Measurements from ENCODE around the gene TLR9.
"Not testable (repeated sequence)": the region's sequence is repeated elsewhere in the genome, so short reads cannot be mapped to it uniquely, and the experiment has no call there.

Gene TLR9

GRCh38 chr3:52225452-52226228, at the start of gene TLR9:
Gene TLR9 (minus strand): TSS chr3:52225645. CDS start chr3:52225529, 116 bp downstream.
- peak; percentile 75 to 92 for DNase-seq

- not testable (repeated sequence) for DNase-seq
Observed at GRCh38 chr3:52274781-52275180, 49.3 kb upstream of the TLR9 start.

GRCh38 chr3:52272831-52273230, 47.4 kb upstream of the TLR9 start:
- DNase-seq, result no peak

- not testable (repeated sequence) for DNase-seq
Observed at GRCh38 chr3:52272172-52272571, 46.7 kb upstream of the TLR9 start.

- no peak for DNase-seq
Observed at GRCh38 chr3:52270252-52270754, 44.9 kb upstream of the TLR9 start.

GRCh38 chr3:52269776-52270175, 44.3 kb upstream of the TLR9 start:
- DNase-seq, result no peak

- no peak for DNase-seq
Observed at GRCh38 chr3:52268036-52268435, 42.6 kb upstream of the TLR9 start.

- no peak for DNase-seq
Observed at GRCh38 chr3:52265387-52265786, 39.9 kb upstream of the TLR9 start.

- no peak for DNase-seq
Observed at GRCh38 chr3:52262447-52262846, 37.0 kb upstream of the TLR9 start.

GRCh38 chr3:52259448-52259847, 34.0 kb upstream of the TLR9 start:
- DNase-seq, result no peak

GRCh38 chr3:52259035-52259434, 33.6 kb upstream of the TLR9 start:
- DNase-seq, result no peak

GRCh38 chr3:52257911-52258310, 32.5 kb upstream of the TLR9 start:
- no peak for DNase-seq

GRCh38 chr3:52256622-52257021, 31.2 kb upstream of the TLR9 start:
- no peak for DNase-seq

- DNase-seq, result no peak
Observed at GRCh38 chr3:52256159-52256558, 30.7 kb upstream of the TLR9 start.

GRCh38 chr3:52254608-52255007, 29.2 kb upstream of the TLR9 start:
- DNase-seq, result no peak

GRCh38 chr3:52253314-52254304, 28.2 kb upstream of the TLR9 start:
- DNase-seq, result peak; percentile 94 to 96

- DNase-seq, result no peak
Observed at GRCh38 chr3:52250122-52250521, 24.7 kb upstream of the TLR9 start.

GRCh38 chr3:52249683-52250082, 24.2 kb upstream of the TLR9 start:
- DNase-seq, result no peak

GRCh38 chr3:52248816-52249547, 23.5 kb upstream of the TLR9 start:
- DNase-seq, result no peak

GRCh38 chr3:52248165-52248541, 22.7 kb upstream of the TLR9 start:
- no peak for DNase-seq

- no peak for DNase-seq
Observed at GRCh38 chr3:52247409-52248164, 22.1 kb upstream of the TLR9 start.
